T-helper 9 cell (primary cell): ENCODE measurements around the gene IL10RB.

Experiments used
- DNase-seq: peaks from one replicate; pipeline ENCODE4 v3.0.0-alpha.2; 2020

IL10RB gene

GRCh38 chr21:33339135-33339534, 73.0 kb downstream of the IL10RB start:
- DNase-seq: no peak

- no peak for DNase-seq
These were observed 73.8 kb downstream of the IL10RB start for GRCh38 chr21:33339918-33340317.

DNA sequence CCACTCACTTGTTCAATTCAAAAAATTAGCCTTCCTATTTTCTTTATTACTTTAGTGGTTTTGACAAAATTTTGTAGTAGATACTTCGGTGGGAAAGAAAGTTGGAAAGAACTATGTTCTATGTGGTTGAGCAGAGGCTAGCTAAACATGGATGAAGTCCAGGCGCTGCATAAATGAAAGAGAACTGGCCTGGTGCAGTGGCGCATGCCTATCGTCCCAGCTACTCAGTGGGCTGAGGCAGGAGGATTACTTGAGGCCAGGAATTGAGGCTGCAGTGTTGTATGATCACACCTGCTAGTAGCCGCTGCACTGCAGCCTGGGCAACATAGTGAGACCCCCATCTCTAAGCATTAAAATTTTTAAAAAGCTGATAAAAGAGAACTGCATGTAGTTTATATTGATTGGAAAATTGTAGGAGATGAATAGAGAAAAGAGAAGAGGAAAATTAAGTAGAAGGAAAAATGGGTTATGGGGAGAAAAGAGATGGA, 79.6 kb downstream of the IL10RB start:
- DNase-seq: no peak
